Neural progenitor cell (in vitro differentiated cells): ENCODE measurements around the gene QSOX2. TPM values are rescaled to one million over a fixed set of nuclear protein-coding genes. Genes with fewer than 3 reads are reported as not detected.

ENCODE experiments used
- DNase-seq: peaks from one replicate; pipeline ENCODE4 v3.0.0-alpha.2; 2016; ENCODE audit warnings: low spot score
- H2AFZ ChIP-seq: fragments of 200-600 bp; sonication (generic); replicated peaks from 2 replicates; pipeline ENCODE4 v1.6.1; 2016; ENCODE audit warnings: antibody characterized with exemption
- H3F3A ChIP-seq: fragments of 200-600 bp; sonication (generic); 2 replicates; pipeline ENCODE4 v1.6.1; 2016; ENCODE audit warnings: antibody characterized with exemption, low read depth
- H3K27ac ChIP-seq: fragments of 200-600 bp; sonication (generic); 2 replicates; pipeline ENCODE4 v1.5.1; 2016; ENCODE audit warnings: mild to moderate bottlenecking
- H3K27me3 ChIP-seq: fragments of 200-600 bp; sonication (generic); 2 replicates; pipeline ENCODE4 v1.6.1; 2016; ENCODE audit warnings: mild to moderate bottlenecking, moderate library complexity
- H3K36me3 ChIP-seq: fragments of 200-600 bp; sonication (generic); 2 replicates; pipeline ENCODE4 v1.5.1; 2016
- H3K4me1 ChIP-seq: fragments of 200-600 bp; sonication (generic); 2 replicates; pipeline ENCODE4 v1.6.1; 2016; ENCODE audit warnings: mixed run types
- H3K4me2 ChIP-seq: fragments of 200-600 bp; sonication (generic); 2 replicates; pipeline ENCODE4 v1.6.1; 2016
- H3K4me3 ChIP-seq: fragments of 200-600 bp; sonication (generic); 2 replicates; pipeline ENCODE4 v1.5.1; 2016
- H3K79me2 ChIP-seq: fragments of 200-600 bp; sonication (generic); 2 replicates; pipeline ENCODE4 v1.6.1; 2016; ENCODE audit warnings: low read depth
- H3K9ac ChIP-seq: fragments of 200-600 bp; sonication (generic); 2 replicates; pipeline ENCODE4 v1.6.1; 2016
- H3K9me3 ChIP-seq: fragments of 200-600 bp; sonication (generic); 2 replicates; pipeline ENCODE4 v1.5.1; 2016; ENCODE audit warnings: low read depth
- H4K20me1 ChIP-seq: fragments of 200-600 bp; sonication (generic); 2 replicates; pipeline ENCODE4 v1.6.1; 2016; ENCODE audit warnings: low read depth
- H3K27ac Mint-ChIP-seq: 3 replicates; pipeline ENCODE4 v1.8.0; 2021; ENCODE audit warnings: mixed read lengths
- H3K27me3 Mint-ChIP-seq: 2 replicates; pipeline ENCODE4 v1.8.0; 2022; ENCODE audit warnings: low read depth, mild to moderate bottlenecking, inconsistent platforms, moderate library complexity, mixed read lengths; ENCODE audit not compliant: insufficient read depth
- H3K36me3 Mint-ChIP-seq: 3 replicates; pipeline ENCODE4 v1.8.0; 2021; ENCODE audit warnings: mixed read lengths
- H3K4me1 Mint-ChIP-seq: 3 replicates; pipeline ENCODE4 v1.8.0; 2021; ENCODE audit warnings: mixed read lengths
- H3K4me3 Mint-ChIP-seq: 3 replicates; pipeline ENCODE4 v1.8.0; 2021; ENCODE audit warnings: mild to moderate bottlenecking, moderate library complexity, mixed read lengths
- H3K9me3 Mint-ChIP-seq: 3 replicates; pipeline ENCODE4 v1.8.0; 2020; ENCODE audit warnings: mixed read lengths
- EZH2 ChIP-seq: fragments of 200-600 bp; sonication (generic); IDR thresholded peaks from 2 replicates; pipeline ENCODE4 v1.6.1; 2017; ENCODE audit warnings: antibody characterized with exemption, mild to moderate bottlenecking, moderate library complexity
- EZH2phosphoT487 ChIP-seq: fragments of 200-600 bp; sonication (generic); IDR thresholded peaks from 2 replicates; pipeline ENCODE4 v1.6.1; 2017; ENCODE audit warnings: antibody characterized with exemption
- total RNA-seq: library from RNA; depleted of rRNA; stranded (reverse); fragments of >200 nt; gene quantifications from 2 replicates; pipeline ENCODE4 v1.2.3, GENCODE V29; 2015; ENCODE audit warnings: low replicate concordance
- TF ChIP-seq, protein P1 (sequence below): fragments of 200-600 bp; sonication (generic); IDR thresholded peaks from 2 replicates; pipeline ENCODE4 v1.5.1; 2017; ENCODE audit warnings: antibody characterized with exemption, mild to moderate bottlenecking

The QSOX2 gene
- total RNA-seq, 1 donor from 2014 or later: 17.1 TPM

DNA sequence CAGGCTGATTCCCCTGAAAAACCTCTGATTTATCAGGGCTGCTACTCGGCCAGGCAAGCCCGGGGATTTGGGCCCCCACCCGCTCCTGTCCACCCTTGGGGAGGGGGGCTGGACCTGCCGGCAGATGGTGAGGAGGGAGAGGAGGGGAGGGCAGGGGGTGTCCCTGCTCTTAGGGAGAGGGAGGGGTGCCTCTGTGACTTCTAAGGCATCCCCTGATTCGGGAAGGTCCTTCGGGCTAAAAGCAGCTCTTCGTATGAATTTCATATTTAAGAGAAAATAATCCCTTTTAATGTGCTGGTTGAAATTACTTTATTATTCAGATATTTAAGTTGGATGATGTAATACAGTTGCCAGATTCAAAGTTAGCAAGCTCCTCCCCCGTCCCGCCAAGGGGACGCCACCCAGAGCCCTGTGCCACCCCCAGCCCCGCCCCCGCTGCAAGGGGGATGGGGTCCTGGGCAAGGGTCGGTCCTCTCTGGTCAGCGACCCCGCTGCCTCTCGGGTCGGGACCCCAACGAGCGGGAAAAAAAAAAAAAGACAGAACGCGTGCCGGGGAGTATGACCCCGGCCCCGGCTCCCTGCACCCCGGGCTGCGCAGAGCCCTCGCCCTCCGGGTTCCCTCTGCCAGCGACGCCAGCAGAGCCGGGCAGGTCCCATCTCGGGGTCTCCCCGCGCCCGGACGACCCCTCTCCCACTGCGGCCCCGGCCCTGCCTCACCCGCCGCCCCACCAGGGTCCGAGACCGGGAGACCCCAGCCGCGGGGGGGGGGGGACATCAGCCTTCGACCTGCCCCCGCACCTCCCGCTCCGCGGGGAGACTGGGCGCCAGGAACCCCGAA, 53.1 kb downstream of the QSOX2 start:
- no peaks in the 10 kb centered on the region for H3K9me3 Mint-ChIP-seq
- H3K27ac ChIP-seq: no peak overlapping the region
- peak overlapping the region; percentile 70 for H3K4me2 ChIP-seq
- TF ChIP-seq EZH2phosphoT487 (peak; percentile 96), EZH2 (no peak)
- TF ChIP-seq, protein P1, sequence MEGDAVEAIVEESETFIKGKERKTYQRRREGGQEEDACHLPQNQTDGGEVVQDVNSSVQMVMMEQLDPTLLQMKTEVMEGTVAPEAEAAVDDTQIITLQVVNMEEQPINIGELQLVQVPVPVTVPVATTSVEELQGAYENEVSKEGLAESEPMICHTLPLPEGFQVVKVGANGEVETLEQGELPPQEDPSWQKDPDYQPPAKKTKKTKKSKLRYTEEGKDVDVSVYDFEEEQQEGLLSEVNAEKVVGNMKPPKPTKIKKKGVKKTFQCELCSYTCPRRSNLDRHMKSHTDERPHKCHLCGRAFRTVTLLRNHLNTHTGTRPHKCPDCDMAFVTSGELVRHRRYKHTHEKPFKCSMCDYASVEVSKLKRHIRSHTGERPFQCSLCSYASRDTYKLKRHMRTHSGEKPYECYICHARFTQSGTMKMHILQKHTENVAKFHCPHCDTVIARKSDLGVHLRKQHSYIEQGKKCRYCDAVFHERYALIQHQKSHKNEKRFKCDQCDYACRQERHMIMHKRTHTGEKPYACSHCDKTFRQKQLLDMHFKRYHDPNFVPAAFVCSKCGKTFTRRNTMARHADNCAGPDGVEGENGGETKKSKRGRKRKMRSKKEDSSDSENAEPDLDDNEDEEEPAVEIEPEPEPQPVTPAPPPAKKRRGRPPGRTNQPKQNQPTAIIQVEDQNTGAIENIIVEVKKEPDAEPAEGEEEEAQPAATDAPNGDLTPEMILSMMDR: no peak
- peaks cover 2% of the 10 kb centered on the region for H3K4me1 Mint-ChIP-seq
- peaks cover 13% of the 10 kb centered on the region for H3F3A ChIP-seq
- no peaks in the 10 kb centered on the region for H3K9me3 ChIP-seq
- peak overlapping the region; percentile 38 for H3K4me3 ChIP-seq
- H3K27ac Mint-ChIP-seq: no peak overlapping the region
- H3K4me1 ChIP-seq: peaks cover 25% of the 10 kb centered on the region
- H3K36me3 ChIP-seq: no peaks in the 10 kb centered on the region
- no peak overlapping the region for H3K4me3 Mint-ChIP-seq
- peaks cover 83% of the 10 kb centered on the region for H3K27me3 ChIP-seq
- no peaks in the 10 kb centered on the region for H3K79me2 ChIP-seq
- H3K27me3 Mint-ChIP-seq: peaks cover 51% of the 10 kb centered on the region
- H3K9ac ChIP-seq: no peak overlapping the region
- H4K20me1 ChIP-seq: peaks cover 66% of the 10 kb centered on the region
- no peak overlapping the region for H2AFZ ChIP-seq
- no peaks in the 10 kb centered on the region for H3K36me3 Mint-ChIP-seq
- DNase-seq: no peak

DNA sequence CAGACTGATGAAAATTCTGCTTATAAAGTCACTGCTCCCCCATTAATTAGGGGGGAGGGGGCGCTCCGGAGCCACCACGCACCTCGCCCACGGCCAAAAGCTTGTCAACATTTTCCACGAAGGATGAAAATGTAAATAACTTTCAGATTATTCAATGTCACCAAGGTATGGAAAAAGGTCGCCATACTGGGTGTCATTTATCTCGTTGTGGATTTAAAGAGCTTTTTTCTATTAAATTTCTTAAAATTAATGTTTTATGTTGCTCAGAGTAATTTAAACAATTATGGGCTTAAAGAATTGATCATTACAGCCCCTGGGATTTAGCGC, 53.7 kb downstream of the QSOX2 start:
- H3K4me3 ChIP-seq: no peak overlapping the region
- Mint-ChIP-seq H3K4me3 (no peak overlapping the region), H3K4me1 (peaks cover 2% of the 10 kb centered on the region)

DNA sequence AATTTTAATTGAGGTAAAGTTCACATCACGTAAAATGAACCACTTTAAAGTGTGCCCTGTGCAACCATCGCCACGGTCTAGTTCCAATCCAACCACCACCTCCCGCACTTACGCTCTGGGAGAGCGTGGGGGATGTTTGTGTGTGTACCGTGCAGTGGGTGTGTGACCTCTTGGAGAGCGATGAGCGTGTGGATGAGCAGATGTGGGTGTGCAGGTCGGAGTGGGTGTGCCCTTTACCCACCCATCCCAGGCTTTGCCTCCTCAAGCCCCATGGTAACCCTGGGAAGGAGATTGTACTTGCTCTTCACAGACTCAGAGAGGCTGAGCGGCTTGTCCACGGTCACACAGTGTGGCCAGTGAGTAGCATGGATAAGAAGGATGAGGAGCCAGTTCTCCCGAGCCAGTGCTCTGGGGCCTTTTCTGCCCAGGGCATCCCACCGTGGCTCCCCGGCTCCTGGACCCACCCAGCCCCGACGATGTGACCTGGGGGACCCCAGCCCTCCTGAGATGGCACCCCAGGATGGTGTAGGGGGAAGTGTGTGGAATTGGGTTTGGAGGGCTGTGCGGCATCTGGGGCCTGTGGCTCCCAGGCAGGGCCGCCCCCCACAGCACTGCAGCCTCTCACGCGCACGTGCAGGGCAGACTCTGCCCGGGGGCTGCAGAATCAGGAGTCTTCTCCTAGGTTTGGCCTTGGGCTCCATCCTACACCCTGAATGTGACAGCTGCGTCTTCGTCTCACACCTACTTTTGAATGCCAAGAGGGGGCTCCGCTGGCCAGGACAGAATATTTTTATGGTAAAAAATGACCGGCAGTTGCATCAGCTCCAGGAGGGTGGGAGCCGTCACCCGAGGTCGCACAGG, 54.3 kb downstream of the QSOX2 start:
- H3K9ac ChIP-seq: no peak overlapping the region

More for the DNA sequence above, 53.7 kb downstream of the QSOX2 start:
- Mint-ChIP-seq H3K36me3 (no peaks in the 10 kb centered on the region), H3K27me3 (peaks cover 50% of the 10 kb centered on the region), H3K9me3 (no peaks in the 10 kb centered on the region), H3K27ac (no peak overlapping the region)
- Histone ChIP-seq H3F3A (peaks cover 13% of the 10 kb centered on the region), H3K36me3 (no peaks in the 10 kb centered on the region), H3K9me3 (no peaks in the 10 kb centered on the region), H3K9ac (no peak overlapping the region), H2AFZ (no peak overlapping the region), H3K4me1 (peaks cover 25% of the 10 kb centered on the region), H4K20me1 (peaks cover 60% of the 10 kb centered on the region), H3K27ac (no peak overlapping the region), H3K4me2 (no peak overlapping the region), H3K79me2 (no peaks in the 10 kb centered on the region), H3K27me3 (peaks cover 77% of the 10 kb centered on the region)
- no peak for DNase-seq
- TF ChIP-seq, protein P1: no peak

More for the DNA sequence above, 54.3 kb downstream of the QSOX2 start:
- no peaks in the 10 kb centered on the region for H3K4me1 Mint-ChIP-seq
- no peak overlapping the region for H2AFZ ChIP-seq
- peaks cover 71% of the 10 kb centered on the region for H3K27me3 ChIP-seq
- H3K27ac ChIP-seq: no peak overlapping the region
- H3K36me3 ChIP-seq: no peaks in the 10 kb centered on the region
- H3K4me3 ChIP-seq: no peak overlapping the region
- no peak for TF ChIP-seq EZH2
- no peak for TF ChIP-seq EZH2phosphoT487
- TF ChIP-seq, protein P1: no peak
- peaks cover 25% of the 10 kb centered on the region for H3K4me1 ChIP-seq
- H4K20me1 ChIP-seq: peaks cover 55% of the 10 kb centered on the region
- H3K36me3 Mint-ChIP-seq: no peaks in the 10 kb centered on the region
- no peaks in the 10 kb centered on the region for H3K9me3 ChIP-seq
- H3K27ac Mint-ChIP-seq: no peak overlapping the region
- no peak for DNase-seq
- H3K4me3 Mint-ChIP-seq: peak overlapping the region; percentile 51
- no peaks in the 10 kb centered on the region for H3K79me2 ChIP-seq
- H3F3A ChIP-seq: peaks cover 17% of the 10 kb centered on the region
- H3K4me2 ChIP-seq: no peak overlapping the region
- H3K9me3 Mint-ChIP-seq: no peaks in the 10 kb centered on the region
- H3K27me3 Mint-ChIP-seq: peaks cover 44% of the 10 kb centered on the region
